Activated CD4-positive, CD25-positive, alpha-beta regulatory T cell treated with anti-CD3 and anti-CD28 coated beads, Interleukin-2, amount 50 U/mL, for 16 hours (primary cell): ENCODE measurements around the gene RPTOR.
"Not testable (repeated sequence)": the region's sequence is repeated elsewhere in the genome, so short reads cannot be mapped to it uniquely, and the experiment has no call there.

Source experiments
- DNase-seq: peaks from one replicate; pipeline ENCODE4 v3.0.0-alpha.2; 2020; ENCODE audit warnings: low read depth, low spot score

The RPTOR gene

DNA sequence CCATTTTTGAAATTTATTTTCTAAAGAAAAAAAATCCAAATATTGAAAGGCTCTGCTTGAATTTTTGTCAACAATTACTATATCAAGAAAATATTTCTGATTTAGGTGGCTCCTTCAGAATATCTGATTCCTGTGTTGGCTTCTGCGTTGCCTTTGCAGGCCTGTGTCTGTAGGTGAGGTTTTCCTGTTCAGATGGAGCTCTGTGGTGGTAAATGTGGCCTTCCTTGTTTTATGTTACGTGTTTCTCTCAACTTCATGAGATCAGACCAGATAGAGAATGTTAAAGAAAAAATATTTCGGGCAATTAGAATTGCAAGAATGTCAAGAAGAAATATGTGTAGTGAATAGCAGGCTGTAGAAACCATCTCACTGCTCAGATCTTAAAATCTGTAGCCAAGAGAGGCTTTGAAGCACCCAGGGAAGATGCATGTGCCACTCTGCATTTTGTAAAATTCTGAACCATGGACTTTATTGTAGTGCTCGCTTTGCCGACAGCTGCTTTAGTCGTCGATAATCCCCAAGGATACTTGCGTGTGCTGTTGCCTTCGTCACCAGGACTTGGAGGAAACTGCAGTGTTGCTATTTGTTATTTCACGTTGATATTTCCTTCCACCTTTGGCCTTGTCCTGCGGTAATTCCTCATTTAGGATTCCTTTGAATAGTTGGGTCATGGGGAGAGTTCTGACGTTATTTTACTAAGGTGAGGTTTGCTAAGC lies 69.9 kb downstream of the RPTOR start:
- no peak for DNase-seq

DNA sequence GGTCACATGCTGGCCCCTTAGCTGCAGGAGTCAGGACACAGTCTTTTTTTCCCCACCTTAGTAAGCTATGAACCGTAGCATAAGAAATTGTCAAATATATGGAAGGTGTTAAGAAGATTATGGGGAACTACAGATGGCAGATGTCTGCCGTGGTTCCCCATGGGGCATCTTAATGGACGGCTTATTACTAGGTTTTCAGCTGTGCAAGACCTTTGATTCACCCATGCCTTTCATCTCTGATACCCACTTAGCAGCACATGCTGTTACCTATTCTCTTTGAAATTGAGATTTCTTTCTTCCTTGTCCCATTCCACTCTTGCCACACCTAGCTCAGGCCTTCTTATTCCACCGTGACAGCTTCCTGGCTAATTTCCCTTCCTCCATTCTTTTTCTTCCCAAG lies 70.7 kb downstream of the RPTOR start:
- DNase-seq = no peak

DNA sequence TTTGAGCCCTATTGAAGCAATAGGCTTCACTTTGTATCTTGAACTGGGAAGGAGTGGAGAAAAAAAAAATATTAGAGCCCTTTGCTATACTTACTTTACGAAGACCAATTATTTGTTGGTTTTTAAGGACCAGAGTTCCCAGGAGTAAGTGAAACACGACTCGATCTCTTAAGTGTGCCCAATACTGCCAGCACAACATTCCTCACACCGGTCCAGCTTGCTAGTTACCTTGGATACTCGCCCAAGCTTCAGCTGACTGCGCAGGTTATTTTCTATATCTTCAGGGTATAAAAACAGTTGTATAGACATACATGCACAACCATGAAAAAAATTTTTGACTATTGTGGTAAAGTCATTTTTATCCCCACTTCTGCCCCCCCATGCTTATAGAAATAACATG lies 72.1 kb downstream of the RPTOR start:
- no peak for DNase-seq

DNA sequence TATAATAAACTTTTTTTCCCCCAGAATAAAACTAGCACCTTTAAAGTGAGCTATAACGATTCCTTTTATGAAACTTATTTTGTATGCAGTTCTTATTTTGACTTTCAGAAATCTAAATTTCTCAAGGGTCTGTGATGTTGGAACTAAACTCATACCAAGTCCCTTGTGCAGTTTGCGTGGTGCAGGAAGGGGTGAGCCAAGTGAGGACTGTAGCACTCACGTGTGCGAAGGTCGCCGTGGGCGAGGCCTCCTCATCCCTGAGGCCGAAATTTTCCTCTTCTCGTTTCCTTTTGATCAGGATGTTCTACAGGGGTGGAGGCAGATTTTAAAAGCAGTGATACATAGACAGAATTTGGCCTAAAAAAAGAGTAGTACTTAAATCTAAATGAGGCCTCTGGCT lies 73.7 kb downstream of the RPTOR start:
- DNase-seq = no peak

DNA sequence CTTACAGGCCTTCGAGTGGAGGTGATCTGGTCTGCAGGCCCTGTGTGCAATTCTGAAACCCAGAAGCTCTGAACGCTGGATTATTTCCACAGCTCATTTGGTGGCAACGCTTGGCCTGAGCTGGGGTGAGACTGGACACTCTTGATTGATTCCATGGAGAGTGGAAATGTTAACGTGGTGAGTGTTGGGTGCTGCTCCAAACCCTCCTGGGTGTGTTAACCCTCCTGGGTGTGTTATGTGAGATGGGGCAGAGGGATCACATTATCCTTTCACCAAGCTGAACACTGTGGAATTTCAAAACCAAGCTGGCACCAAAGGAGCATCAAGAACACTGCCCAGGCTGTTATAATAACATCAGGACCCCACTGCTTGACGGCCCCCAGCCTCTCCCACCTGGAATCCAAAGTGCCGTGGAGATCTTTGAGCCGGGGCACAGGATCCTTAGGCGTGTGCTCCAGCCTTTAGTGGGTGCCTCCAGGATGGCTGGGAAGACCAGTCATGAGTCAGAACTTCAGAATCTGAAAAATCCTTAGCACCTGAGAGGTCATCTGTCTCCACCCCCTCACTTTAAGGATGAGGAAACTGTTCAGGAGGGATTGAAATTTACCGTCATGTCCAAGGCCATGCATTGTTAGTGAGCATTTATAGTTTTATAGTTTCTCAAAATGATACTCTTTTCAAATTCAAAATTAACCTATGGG lies 75.0 kb downstream of the RPTOR start:
- no peak for DNase-seq

DNA sequence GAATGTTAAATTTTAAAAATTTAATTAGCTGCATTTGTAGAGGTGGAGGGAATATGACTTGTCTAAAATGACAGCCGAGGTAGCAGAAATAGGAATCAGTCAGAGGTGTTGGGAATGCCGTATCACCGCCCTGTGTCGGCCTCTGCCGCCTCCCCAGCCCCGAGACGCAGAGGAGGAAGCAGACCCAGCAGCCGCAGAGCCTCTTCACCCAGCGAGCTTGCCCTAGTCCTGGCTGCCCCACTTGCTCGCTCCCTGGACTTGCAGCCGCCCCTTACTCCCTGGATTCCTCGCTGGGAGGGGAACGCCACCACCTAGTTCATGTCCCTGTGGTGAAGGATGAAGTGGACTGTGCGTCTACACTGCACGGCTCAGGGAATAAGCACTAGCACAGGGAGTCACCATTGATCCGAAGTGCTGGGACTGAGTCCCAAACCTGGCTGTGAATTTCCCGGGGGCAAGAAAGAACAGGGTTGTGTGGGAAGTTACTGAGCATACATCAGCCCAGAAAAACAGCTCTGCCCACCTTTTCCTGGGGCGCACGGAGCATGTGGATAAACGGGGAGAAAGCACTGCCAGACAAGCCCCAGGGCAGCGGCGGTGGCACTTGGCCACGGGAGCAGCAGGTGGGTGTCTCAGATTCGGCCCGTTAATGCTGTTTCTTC lies 76.8 kb downstream of the RPTOR start:
- DNase-seq = no peak

DNA sequence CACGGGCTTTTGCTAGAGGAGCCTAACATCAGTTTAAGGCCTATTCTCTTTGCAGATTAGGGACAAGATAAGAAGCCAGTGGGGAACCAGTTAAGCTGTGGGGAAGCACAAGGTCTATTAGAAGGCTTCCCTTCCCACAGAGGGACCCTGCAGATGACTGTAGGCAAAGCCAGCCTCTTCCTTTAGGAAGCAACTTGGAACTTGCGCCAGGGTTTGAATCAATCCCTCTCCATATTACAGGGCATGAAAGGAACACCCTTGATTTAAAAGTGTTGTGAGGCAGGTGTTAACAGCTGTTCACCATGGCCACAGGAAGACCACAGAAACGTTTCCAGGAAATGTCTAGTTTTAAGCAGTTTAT lies 77.3 kb downstream of the RPTOR start:
- DNase-seq = no peak

DNA sequence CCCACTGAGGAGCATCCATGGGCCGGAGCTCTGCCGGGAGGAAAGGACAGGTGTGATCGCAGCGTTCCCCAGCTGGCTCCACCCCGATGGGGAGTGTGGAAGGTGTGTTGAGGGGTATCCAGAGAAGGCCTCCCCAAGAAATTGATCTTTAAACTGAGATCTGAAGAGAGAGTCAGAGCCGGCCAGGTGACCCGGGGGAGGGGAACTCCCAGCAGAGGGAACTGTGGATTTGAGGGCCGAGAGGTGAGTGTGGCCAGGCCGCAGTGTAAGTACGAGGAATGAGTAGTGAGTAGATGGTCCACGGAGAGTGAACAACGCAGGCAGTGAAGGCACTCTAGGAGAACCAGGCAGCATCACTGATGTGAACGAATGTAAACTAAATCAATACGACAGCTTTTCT lies 80.2 kb downstream of the RPTOR start:
- DNase-seq = no peak

DNA sequence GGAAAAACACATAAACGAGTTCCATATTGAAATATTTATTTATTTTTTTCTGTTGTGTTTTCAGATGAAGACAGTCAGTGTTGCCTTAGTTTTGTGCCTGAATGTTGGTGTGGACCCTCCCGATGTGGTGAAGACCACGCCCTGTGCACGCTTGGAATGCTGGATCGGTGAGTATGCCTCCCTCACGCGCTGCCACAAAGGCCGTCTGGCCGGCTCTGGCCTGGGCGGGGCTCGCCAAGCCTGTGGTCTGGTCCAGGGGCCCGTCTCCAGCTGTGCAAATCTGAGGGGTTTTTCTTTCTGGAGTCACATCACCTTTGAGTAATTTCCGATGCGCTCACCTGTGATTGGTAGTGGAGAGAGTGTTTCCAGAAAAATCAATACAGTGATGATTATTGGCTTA lies 81.0 kb downstream of the RPTOR start:
- DNase-seq = no peak

DNA sequence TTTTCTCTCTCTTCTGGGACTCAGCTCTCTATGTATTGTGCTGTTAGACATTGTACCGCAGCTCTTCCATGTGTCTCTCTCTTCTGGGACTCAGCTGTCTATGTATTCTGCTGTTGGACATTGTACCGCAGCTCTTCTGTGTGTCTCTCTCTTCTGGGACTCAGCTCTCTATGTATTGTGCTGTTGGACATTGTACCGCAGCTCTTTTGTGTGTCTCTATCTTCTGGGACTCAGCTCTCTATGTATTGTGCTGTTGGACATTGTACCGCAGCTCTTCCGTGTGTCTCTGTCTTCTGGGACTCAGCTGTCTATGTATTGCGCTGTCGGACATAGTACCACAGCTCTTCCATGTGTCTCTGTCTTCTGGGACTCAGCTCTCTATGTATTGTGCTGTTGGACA lies 84.2 kb downstream of the RPTOR start:
- not testable (repeated sequence) for DNase-seq

DNA sequence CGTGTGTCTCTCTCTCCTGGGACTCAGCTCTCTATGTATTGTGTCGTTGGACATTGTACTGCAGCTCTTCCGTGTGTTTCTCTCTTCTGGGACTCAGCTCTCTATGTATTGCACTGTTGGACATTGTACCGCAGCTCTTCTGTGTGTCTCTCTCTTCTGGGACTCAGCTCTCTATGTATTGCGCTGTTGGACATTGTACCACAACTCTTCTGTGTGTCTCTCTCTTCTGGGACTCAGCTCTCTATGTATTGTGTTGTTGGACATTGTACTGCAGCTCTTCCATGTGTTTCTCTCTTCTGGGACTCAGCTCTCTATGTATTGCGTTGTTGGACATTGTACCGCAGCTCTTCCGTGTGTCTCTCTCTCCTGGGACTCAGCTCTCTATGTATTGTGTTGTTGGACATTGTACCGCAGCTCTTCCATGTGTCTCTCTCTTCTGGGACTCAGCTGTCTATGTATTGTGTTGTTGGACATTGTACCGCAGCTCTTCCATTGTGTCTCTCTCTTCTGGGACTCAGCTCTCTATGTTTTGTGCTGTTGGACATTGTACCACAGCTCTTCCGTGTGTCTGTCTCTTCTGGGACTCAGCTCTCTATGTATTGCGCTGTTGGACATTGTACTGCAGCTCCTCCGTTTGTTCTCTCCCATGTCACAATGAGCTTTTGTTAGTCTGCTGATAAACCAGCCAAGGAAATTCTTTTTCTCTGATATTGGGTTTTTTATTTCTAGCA lies 84.8 kb downstream of the RPTOR start:
- DNase-seq = no peak

DNA sequence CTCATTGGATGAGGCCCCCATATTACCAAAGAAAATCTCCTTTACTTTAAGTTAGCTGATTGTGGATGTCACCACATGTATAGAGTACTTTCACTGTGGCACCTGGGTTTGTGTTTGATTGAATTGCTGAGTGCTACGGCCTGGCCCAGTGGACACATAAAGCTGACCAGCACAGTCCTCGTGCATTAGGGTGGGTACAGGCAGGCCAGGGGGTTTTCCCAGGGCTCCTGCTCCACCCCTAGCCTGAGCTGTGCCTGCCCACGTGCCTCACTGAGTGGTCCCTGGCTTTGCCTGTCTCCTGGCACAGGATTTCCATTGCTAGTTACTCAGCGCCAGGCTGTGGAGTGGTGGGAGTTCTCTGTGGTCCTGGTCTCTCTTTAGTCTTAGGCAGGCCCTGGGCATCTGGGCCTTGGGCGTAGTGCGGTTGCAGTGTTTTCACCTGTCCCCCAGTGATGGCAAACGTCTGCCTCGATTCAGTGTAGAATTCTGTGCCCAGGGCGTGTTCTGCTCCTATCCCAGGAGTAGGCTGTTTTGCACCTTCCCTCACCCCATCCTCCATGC lies 86.0 kb downstream of the RPTOR start:
- no peak for DNase-seq

DNA sequence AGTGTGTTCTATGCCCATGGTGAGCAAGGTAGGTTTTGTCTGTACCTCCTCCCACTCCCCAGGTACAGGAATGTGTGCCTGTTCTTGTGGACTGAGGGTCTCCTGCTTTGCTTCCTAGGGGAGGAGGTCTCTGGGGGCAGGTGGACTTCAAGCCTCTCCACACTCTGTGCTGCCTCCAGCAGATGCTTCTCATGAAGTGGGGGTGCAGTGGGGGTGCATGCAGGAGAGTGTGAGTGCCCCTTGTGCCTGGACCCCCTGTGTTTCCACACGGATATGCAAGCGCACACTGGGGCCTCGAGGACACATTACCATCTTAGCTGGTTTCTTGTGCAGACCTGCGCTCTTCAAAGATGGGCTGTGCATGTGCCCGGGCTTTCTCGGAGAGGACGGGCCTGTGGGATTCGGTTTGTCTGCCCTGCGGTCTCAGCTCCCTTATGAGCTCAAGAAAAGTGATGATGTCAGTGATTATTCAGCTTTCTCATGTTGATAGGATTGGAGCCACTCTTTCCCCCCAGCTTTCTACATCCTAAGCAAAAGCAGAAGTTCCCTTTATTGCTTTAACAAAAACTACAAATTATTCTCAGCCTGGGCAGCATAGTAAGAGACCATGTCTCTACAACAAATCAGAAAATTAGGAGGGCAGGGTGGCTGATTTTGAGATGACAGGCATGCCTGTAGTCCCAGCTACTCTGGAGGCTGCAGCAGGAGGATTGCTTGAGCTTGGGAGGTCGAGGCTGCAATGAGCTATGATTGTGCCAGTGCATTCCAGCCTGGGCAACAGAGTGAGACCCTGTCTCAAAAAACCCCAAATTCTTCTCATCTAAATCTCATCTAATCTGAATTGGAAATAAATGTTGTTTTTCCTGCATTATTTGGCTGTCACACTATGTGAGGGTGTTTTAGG lies 86.8 kb downstream of the RPTOR start:
- DNase-seq = no peak

DNA sequence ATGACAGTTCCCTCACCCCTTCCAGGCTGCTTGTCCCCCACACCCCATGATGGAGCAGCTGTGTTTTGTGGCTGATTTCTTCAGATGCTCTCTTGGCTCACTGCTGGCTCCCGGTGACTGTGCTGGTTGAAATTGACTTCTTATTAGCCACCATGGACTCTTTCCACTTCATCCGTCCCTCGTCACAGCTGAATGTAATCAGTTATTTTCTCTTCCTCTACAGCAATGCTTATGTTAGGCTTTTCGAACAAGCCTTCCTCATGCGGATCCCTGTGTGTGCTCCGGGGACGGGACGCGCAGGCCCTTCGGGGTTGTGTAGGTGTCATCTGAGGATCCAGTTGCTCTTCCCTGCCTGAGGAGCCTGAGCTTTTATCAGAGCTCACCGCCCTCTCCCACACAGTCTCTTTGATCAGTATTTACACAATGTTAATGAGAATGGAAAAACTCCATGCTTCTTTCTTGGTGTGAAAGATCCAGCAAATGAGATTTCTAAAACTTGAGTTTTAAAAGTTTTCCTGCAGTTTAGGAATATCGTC lies 87.5 kb downstream of the RPTOR start:
- no peak for DNase-seq

DNA sequence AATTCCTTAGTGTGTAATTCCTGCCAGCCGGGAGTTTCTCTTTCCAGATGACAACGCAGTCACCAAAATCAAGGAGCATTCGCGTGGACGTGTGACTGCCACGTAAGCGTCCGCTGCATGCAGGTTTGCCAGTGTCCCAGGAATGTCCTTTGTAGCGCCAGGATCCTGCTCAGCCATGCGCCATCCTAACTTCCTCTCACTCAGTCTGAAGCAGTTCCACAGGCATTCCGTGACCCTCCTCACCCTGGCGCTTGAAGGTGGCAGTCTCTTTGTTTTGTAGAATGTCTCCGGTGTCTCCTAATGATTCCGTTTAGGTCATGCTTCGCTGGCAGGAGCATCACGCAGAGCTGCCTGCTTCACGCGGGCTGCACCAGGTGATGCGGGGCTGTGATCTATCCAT lies 88.6 kb downstream of the RPTOR start:
- DNase-seq = no peak

DNA sequence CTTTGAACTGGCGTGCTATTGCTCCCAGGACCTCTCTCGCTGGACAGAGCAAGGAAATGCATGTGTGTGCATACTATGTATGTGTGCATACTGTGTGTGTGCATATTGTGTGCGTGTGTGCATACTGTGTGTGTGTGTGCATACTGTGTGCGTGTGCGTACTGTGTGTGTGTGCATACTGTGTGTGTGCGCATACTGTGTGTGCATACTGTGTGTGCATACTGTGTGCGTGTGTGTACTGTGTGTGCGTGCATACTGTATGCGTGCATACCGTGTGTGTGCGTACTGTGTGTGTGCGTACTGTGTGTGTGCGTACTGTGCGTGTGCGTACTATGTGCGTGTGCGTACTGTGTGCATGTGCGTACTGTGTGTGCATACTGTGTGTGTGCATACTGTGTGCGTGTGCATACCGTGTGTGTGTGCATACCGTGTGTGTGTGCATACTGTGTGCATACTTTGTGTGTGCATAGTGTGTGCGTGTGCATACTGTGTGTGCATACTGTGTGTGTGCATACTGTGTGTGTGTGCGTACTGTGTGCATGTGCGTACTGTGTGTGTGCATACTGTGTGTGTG lies 89.4 kb downstream of the RPTOR start:
- no peak for DNase-seq

DNA sequence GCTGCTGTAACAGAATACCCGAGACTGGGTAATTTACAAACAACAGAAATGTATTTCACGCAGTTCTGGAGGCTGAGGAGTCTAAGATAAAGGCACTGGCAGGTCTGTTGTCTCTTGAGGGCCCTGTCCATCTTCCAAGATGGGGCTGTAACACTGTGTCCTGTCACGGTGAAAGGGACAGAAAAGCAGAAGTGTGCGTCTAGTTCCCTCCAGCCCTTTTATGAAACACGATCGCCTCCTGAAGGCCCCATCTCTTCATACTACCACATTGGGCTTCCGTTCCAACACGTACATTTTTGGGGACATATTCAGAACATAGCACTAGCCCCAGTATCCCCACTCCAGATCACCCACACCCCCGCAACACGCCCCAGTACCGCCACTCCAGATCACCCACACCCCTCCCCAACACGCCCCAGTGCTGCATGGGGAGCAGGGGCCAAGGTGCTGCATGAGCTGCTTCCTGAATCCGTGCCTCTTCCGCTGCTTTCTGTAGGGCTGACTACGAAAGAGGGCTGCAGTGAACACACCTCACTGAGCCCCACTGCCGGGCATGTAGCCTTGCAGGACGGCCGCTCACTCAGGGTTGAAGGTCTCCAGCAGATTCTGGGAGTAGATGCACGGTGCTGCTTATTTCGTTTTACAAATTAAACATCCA lies 91.9 kb downstream of the RPTOR start:
- DNase-seq = no peak

DNA sequence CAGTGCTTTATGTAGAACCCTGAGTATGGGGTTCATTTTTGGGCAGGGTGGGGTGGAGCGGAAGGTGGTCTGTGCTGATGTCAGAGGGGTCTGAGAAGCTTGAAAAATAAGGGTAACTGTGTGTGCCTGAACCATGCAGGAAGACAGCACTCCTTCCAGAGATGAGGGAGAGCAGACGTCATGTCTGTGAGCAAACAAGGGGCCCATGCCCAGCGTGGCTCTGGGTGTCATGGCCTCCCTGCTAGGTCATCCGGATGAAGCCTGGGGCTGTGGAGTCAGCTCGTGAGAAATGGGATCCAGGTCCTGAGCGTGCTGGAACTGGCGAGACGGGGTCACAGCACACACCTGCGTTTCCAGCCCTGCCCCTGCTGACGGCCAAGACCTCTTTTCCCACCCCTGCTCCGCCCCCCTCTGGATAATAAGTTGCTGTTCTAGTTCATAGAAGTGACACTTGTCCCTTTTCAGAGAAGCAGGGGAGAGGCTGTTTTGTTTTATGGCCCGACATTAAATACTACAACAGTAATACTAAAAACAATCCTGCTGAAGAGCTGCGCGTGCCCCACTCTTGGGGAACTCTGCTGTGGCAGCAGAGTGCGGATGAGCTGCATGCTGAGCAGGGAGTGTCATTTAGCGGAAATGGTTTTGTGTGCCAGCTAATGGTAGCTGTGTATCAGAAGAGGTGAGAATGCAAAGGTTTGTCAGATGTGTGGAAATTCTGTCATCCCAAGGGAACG lies 92.6 kb downstream of the RPTOR start:
- no peak for DNase-seq

DNA sequence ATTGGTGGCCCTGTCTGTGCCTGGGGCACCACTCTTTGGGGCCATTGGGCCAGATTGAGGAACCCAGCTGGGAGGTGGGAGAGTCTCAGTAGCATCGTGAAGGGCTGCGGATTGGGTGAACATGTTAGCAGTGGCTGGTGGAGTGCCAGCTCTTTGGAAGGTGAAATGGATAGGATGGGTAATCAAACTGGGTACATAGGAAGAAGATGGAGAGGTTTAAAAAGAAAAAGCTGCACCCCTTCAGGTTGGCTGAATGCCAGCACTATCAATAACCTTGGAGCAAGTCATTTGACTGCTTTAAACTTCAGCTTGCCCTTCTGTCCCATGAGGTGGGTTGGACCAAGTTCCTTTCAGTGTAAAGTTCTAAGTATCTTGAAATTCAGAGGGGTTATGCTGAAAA lies 95.0 kb downstream of the RPTOR start:
- no peak for DNase-seq
